ENCODE data around the gene IQGAP3. TPM values are rescaled to one million over a fixed set of nuclear protein-coding genes. Genes with fewer than 3 reads are reported as not detected.
A peak's percentile ranks its signal among the peaks of the same experiment; 100 is the strongest.

IQGAP3 gene
- total and polyA plus RNA-seq, 7 donors, result 0.01 to 0.24 (median 0.08) TPM

DNA sequence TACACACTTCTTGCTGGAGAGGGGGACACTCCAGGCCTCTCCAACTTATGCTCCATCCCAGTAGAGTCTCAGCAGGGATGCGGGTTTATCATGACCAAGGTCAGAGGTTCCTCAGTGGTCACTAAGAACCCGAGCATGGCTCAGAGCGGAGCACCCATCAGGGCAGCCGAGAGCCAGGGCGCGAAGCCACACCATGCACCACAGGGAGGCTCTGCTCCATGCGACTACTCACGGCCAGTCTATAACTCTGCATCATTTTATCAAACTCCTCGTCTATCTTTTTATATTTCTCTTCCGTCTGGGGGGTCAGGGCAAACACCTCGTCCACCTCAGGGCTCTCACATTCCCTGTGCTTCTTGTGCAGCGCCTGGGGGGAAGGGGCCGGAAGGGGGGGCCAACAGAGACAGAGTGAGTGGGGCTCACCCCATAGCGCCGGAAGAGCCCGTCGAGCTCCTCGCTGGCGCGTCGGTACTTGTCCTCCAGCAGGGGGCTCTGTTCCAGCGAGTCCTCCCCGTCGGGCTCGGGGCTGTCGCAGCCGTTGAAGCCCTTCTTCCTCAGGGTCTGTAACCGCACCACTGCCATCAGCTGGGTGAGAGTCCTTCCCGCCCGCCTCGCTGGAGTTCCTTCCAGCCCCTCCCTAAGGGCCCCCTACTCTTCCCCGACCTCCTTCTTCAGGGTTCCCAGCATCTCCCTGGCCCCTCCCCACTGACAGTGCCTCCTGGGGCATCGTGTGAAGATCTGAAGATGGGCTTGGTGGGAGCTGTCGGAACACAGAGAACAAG is 91.8 kb downstream of the IQGAP3 start:
- WGBS, 3 donors, result 35 to 42% (median 35%) methylated on average over 33 to 34 of the region's 34 CpGs
- peak; percentile 54 for TF ChIP-seq CTCF (IDR thresholded peaks at IDR 0.05)
- H3K4me3 ChIP-seq, result no peak overlapping the region
- intact Hi-C loops (cut with DNase I), result no loop called here
- peaks cover 99% of the 10 kb centered on the region for H3K4me1 ChIP-seq
- peak; percentile 20 to 37 (median 27) for ATAC-seq
- DNase-seq, result peak; percentile 69 to 83
- H3K36me3 ChIP-seq (ENCODE audit: insufficient read depth in 1 of 2, low read depth in 1 of 2), result peaks cover 4 to 82% of the 10 kb centered on the region in 2 donors
- peak overlapping the region; percentile 97 for H3K27ac ChIP-seq
- no peaks in the 10 kb centered on the region for H3K27me3 ChIP-seq (ENCODE audit: insufficient read depth in 3 of 3, low read length in 2 of 3)
- H3K9me3 ChIP-seq, result no peaks in the 10 kb centered on the region

DNA sequence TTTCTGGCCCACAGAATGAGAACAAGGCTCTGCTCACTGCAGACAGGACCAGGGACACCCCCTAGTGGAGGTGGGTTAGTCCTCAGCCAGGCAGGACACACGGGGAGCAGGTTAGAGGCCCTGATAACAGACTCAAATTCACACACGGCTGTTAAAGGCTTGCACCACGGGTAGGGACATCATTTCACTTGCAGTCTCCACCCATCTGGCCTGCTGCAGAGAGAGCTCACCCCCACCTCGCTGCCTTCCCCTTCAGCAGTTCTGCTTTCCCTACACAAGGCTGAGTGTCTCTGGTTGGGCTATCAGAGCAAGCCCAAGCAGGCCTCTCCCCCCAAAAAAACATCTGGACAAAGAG is 92.4 kb downstream of the IQGAP3 start:
- ATAC-seq, result no peak
- DNase-seq, result no peak
- 25 to 49% (median 35%) methylated on average over 4 of the region's 4 CpGs for WGBS, 3 donors
- H3K4me3 ChIP-seq, result no peak overlapping the region
- peaks cover 4 to 85% of the 10 kb centered on the region in 2 donors for H3K36me3 ChIP-seq (ENCODE audit: insufficient read depth in 1 of 2, low read depth in 1 of 2)
- H3K4me1 ChIP-seq, result peaks cover 99% of the 10 kb centered on the region
- intact Hi-C loops (cut with DNase I), result no loop called here
- H3K27me3 ChIP-seq (ENCODE audit: insufficient read depth in 3 of 3, low read length in 2 of 3), result no peaks in the 10 kb centered on the region
- no peak for TF ChIP-seq CTCF (IDR thresholded peaks at IDR 0.05)
- no peaks in the 10 kb centered on the region for H3K9me3 ChIP-seq
- H3K27ac ChIP-seq, result peak overlapping the region; percentile 97

DNA sequence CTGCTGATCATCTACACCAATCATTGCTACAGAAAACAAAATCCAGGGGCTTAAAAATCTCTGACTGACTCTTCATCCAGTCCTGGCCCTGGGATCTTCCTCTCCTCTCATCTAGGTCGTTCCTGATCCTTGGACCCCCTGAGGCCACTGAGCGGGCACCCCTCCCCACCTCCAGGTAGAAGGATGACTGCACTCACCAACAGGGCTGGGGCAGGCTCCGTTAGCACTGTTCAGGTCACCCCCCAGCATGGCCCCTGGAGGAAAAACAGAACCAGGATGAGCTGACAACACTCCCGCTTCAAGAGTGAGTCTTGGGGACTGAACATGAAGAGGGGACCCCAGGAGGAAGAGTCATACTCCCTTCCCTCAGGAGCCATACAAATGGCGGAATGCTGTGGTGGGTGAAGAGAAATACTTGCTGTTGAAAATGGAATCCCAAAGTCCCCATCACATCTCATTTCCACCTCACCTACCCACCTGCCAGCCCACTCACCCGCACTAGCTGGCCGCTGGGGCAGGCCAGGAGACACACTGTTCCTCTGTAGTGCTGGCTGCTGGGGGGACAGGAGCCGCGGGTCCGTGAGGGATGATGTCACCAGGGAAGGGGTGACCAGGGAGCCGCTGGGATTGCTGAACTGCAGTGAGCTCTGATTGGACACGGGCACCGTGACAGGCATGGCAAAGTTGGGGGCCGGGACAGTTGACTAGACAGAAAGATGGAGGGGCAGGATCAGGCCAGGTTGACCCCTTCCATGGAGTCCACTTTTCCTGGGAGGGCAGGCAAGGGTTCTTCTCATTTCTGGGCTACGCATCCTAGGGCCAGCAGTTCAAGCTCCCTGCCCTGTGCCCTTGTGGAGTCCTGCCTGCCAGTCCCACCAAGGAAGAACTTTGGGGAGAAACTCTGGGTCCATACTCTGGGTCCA is 93.0 kb downstream of the IQGAP3 start:
- Histone ChIP-seq H3K27me3 (ENCODE audit: insufficient read depth in 3 of 3, low read length in 2 of 3) (no peaks in the 10 kb centered on the region), H3K36me3 (ENCODE audit: insufficient read depth in 1 of 2, low read depth in 1 of 2) (peaks cover 4 to 91% of the 10 kb centered on the region in 2 donors), H3K4me3 (no peak overlapping the region), H3K27ac (peak overlapping the region; percentile 97), H3K4me1 (peaks cover 97% of the 10 kb centered on the region), H3K9me3 (no peaks in the 10 kb centered on the region)
- no peak for TF ChIP-seq CTCF (IDR thresholded peaks at IDR 0.05)
- WGBS, 3 donors, result 67 to 82% (median 75%) methylated on average over 14 to 15 of the region's 15 CpGs
- intact Hi-C loops (cut with DNase I), result no loop called here
- ATAC-seq, result no peak
- peak in 1 of 2 donors; percentile 58 for DNase-seq

DNA sequence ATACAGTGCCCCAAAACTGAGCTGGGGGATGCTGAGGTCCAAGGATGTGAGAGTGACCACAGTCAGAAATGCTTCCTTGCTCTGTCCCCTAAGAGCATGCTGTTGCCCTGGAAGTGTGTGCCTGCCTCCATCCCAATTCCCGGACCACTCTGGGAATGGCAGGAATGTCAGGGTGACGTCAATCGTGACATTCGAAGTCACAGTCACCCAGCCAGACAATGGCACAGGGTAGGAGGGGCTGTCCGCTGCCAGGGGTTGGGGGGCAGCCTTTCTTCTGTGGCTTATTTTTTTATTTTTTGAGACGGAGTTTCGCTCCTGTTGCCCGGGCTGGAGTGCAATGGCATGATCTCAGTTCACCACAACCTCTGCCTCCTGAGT is 94.1 kb downstream of the IQGAP3 start:
- no peak for ATAC-seq
- peaks cover 4 to 100% of the 10 kb centered on the region in 2 donors for H3K36me3 ChIP-seq (ENCODE audit: insufficient read depth in 1 of 2, low read depth in 1 of 2)
- H3K9me3 ChIP-seq, result no peaks in the 10 kb centered on the region
- peak in 1 of 2 donors; percentile 34 for DNase-seq
- no peaks in the 10 kb centered on the region for H3K27me3 ChIP-seq (ENCODE audit: insufficient read depth in 3 of 3, low read length in 2 of 3)
- TF ChIP-seq CTCF (IDR thresholded peaks at IDR 0.05), result no peak
- H3K27ac ChIP-seq, result peak overlapping the region; percentile 97
- intact Hi-C loops (cut with DNase I), result no loop called here
- no peak overlapping the region for H3K4me3 ChIP-seq
- H3K4me1 ChIP-seq, result peaks cover 95% of the 10 kb centered on the region
- WGBS, 3 donors, result 49 to 58% (median 53%) methylated on average over 8 of the region's 8 CpGs

Measured in psoas muscle (tissue), 8 donors.